NCI-H69 (cell line): ENCODE measurements around the gene HMGB4.
A peak's percentile ranks its signal among the peaks of the same experiment; 100 is the strongest.

Source experiments
- DNase-seq: peaks from one replicate; lab custom pipeline; 2025; lab: John Stamatoyannopoulos, UW

Gene HMGB4

GRCh38 chr1:33863779-33864178 is at the start of gene HMGB4:
HMGB4 (plus strand) TSS chr1:33864079; CDS start chr1:33864192, 113 bp downstream.
- DNase-seq = no peak

- no peak for DNase-seq
Measured at GRCh38 chr1:33814166-33814565, 49.7 kb upstream of the HMGB4 start.

- DNase-seq = no peak
Measured at GRCh38 chr1:33815061-33815460, 48.8 kb upstream of the HMGB4 start.

GRCh38 chr1:33818071-33818470 is 45.8 kb upstream of the HMGB4 start:
- peak; percentile 37 for DNase-seq

- no peak for DNase-seq
Measured at GRCh38 chr1:33819290-33819912, 44.5 kb upstream of the HMGB4 start.

- DNase-seq = no peak
Measured at GRCh38 chr1:33819913-33820311, 44.0 kb upstream of the HMGB4 start.

GRCh38 chr1:33820804-33821203 is 43.1 kb upstream of the HMGB4 start:
- DNase-seq = no peak

GRCh38 chr1:33821291-33821690 is 42.6 kb upstream of the HMGB4 start:
- no peak for DNase-seq

GRCh38 chr1:33822396-33822795 is 41.5 kb upstream of the HMGB4 start:
- DNase-seq = no peak

- DNase-seq = no peak
Measured at GRCh38 chr1:33823401-33823800, 40.5 kb upstream of the HMGB4 start.

- no peak for DNase-seq
Measured at GRCh38 chr1:33823830-33824229, 40.0 kb upstream of the HMGB4 start.

- no peak for DNase-seq
Measured at GRCh38 chr1:33824321-33824720, 39.6 kb upstream of the HMGB4 start.

- no peak for DNase-seq
Measured at GRCh38 chr1:33824971-33825370, 38.9 kb upstream of the HMGB4 start.

- no peak for DNase-seq
Measured at GRCh38 chr1:33825506-33825905, 38.4 kb upstream of the HMGB4 start.

- no peak for DNase-seq
Measured at GRCh38 chr1:33826311-33826710, 37.6 kb upstream of the HMGB4 start.

GRCh38 chr1:33826711-33827110 is 37.2 kb upstream of the HMGB4 start:
- no peak for DNase-seq

- no peak for DNase-seq
Measured at GRCh38 chr1:33828059-33828458, 35.8 kb upstream of the HMGB4 start.

- DNase-seq = no peak
Measured at GRCh38 chr1:33828654-33829053, 35.2 kb upstream of the HMGB4 start.

GRCh38 chr1:33836911-33837310 is 27.0 kb upstream of the HMGB4 start:
- DNase-seq = no peak

GRCh38 chr1:33837635-33838034 is 26.2 kb upstream of the HMGB4 start:
- DNase-seq = no peak

GRCh38 chr1:33841494-33841893 is 22.4 kb upstream of the HMGB4 start:
- DNase-seq = no peak

- DNase-seq = no peak
Measured at GRCh38 chr1:33842348-33842747, 21.5 kb upstream of the HMGB4 start.

GRCh38 chr1:33844166-33844565 is 19.7 kb upstream of the HMGB4 start:
- DNase-seq = no peak

- DNase-seq = no peak
Measured at GRCh38 chr1:33846861-33847260, 17.0 kb upstream of the HMGB4 start.
